NCI-H524 treated with DMSO at 0.1 percent for 48 hours (cell line): ENCODE data around the gene ADAMTS2.

Experiments
- DNase-seq: peaks from one replicate; lab custom pipeline; 2025; lab: John Stamatoyannopoulos, UW

The ADAMTS2 gene

DNA sequence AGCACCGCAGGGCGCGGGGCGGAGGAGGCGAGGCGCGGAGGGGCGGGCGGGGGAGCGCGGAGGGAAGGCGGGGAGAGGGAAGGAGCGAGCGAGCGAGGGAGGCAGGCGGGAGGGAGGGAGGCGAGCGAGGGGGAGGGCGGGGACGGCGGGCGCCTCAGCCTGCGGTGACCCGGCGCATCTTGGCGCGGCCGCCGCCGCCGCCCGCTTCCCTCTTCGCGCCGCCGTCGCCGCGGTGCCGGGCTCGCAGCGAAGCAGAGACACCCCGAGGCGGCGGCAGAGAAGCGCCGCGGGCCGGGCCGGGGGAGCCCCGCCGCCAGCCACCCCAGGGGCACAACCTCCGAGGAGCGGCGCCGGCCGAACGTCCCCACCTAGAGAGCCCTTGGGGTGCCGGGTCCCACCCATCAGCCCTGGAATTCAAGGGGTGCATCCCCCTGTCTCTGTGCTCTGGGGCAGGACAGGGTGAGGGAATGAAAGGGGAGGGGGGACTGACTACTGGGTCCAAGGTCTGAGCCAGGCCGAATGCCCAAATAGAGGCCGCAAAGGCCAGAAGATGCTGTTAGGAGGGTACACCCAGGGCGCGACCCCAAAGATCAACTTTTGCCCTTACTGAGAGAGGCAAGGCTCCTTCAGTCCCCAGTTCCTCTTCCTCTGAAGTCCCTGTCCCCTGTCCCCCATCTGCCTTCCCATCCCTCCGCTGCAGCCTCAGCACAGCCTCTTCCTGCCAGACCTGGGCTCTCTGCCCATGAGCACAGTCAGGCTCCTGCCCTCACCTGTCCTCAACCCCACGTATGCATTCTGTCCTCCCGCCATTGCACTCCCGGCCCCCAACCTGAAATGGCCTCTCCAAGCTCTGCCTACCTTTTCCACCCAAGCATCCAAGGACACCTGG lies at the start of gene ADAMTS2:
Gene ADAMTS2 (minus strand): TSS at position 29 of the 889 bp plus-strand sequence. CDS start 133 bp downstream, outside the sequence.
- no peak for DNase-seq

DNA sequence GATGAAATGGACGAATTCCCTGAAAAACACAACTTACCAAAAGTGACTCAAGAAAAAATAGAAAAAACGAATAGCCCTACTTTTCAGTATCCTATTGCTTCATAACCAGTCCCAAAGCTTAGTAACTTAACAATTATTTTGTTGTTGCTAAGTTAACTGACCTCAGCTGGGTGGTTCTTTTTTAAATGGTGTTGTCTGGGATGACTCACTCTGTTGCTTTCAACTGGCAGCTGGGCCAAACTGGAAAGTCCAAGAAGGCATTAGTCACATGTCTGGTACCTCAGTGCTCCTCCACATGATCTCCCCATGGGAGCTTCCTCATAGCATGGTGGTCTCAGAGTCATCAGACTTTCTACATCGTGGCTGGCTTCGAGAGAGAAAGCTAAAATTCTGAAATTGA lies 47.8 kb upstream of the ADAMTS2 start:
- DNase-seq = no peak

DNA sequence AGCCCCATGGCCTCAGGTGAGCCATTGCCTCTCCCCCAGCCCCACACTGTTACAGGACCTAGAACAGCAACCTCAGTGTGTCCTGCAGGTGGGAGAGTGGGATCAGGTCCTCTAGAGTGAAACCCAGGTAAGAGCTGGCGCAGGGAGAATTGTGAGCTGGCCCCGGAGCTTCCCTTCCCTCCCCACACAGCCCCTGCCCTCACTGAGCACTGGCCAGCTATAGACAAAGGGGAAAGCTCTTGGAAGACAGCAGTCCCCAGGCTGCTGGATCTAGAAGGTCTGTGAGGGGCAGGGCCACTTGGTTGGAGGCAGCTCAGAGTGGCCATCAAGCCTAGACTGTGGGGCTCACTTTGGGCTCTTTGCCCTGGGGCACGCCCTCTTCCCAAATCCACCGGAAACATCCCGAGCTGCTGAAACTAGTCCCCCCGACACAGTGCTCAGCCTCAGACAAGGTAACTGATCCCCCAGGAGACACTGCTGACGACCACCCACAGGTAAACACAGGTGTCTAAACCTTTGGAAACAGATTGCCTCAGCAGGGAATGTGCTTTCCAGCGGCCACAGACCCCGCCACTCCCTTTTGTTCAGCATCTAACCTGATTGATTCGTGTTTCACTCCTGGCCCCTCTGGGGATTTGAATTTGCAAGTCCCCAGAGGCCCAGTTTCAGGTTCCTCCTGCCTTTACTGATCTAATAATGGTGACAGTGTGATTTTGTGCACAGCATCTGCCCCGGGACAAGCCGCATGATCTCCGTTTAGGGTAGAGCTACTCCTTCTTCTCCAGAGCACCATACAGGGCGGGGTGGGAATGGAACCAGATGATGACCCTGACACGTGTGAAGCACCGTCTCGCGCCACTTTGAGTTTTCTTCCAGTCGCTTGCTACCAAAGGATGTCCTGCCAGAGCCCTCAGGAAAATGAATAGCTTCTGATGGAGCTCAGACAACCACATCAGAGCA lies 42.2 kb upstream of the ADAMTS2 start:
- DNase-seq = no peak

DNA sequence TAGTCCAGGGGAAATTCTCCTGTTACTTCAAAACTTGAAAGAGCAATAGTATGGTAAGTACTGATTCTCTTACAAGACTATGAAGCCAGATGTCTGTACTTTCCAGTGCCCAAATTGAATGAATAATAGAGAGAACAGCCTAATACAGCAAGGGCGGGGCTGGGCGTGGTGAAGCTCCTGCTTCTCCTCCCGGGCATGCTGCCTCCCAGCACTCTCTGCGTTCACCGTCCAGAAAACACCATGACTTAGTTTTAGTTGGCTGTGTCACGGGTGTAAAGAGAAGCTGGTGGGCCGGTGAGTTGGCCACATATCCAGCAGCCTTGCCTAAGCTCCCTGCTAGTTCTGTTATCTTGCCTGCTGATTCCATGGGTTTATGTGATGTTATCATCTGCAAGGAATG lies 40.7 kb upstream of the ADAMTS2 start:
- no peak for DNase-seq

DNA sequence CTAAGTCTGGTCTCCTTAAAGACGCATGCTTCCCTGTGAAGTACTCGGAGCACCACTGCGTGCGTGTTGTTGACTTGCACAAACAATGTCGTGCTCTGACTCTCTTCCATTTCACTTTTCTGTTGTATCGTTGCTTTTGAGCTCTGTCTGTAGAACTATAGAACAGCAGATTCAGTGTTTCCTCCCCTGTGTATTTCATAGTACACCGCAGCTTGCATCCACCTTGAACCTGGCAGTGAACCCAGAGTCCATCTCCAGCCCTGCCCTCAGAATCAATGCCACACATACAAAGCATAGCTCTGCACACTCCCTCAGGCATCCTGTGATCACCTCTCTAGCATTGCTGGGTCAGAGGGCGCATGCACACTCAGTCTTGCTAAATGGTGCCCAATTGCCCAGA lies 37.2 kb upstream of the ADAMTS2 start:
- DNase-seq = no peak

DNA sequence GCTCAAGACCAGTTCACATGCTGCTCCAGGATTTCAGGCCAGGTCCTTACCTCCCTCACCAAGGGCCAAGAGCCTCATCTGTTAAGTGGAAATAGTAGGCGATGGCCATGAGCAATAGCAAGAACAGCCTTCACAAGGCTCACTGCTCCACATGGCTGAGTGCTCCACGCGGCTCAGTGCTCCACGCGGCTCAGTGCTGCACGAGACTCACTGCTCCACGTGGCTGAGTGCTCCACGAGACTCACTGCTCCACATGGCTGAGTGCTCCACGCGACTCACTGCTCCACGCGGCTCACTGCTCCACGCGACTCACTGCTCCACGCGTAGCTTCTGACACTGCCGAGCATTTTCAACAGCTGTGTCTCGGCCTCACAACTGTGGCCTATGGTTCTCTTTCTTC lies 36.4 kb upstream of the ADAMTS2 start:
- DNase-seq = no peak

DNA sequence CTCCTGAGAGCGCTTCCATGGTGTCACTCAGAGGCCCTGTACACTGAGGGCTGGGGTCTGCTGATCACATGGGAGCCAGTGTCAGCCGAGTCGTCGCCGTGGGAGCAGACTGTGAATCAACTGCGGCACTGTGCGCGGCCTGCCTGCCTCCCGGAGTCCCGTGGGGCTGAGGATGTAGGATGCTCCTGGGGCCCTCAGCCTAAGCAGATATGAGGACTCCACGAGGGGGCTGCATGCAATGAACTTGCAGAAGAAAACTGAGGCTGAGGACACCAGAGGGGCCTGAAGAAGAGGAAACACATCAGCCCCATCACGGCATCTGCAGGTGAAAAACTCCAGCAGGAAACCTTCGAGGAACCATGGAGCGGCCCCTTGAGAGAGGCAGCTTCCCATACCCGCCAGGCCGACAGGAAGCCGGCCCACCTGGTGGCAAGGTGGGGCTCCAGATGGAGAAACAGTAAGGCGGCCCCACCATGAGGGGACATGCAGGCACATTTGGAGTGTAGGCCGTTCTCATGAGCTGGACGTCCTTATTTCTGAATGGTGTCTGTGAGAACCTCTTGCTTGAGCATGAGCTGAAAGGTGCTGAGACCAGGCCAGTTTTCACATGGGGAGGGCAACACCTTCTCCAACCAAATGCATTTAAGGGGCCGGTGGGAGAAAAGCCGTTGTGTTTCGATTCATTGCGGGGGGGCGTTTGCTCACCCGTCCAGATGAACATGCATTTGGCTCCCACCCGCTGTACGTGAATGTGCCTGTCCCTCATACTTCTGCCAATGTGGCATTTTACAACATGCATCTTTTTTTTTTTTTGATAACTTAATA lies 35.2 kb upstream of the ADAMTS2 start:
- DNase-seq = no peak

DNA sequence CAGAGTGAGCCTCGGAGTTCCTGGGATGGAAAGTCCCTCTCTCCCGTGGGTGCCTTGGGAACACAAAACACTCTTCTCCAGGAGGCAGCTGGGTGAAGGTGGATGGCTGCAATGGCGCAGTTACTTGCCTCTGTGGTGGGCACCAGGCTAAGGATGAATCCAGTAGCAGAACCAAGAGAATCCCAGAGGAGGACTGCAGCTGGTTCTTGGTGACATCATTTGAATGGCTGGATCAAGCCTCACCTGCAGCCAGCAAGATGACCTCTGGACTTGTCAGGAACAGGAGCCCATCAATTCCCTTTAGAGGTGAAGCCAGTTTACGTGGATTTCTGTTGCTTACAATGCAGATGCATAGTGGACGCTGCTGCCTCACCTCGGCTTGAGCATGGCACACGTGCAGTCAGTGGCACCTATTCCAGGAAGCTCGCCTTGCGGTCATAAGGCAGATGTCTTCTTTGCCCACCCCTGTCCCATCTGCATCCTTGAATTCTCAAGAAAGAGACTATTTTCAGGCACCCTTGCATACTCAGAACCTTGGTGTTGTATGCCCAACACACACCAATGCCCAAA lies 34.1 kb upstream of the ADAMTS2 start:
- DNase-seq = no peak

DNA sequence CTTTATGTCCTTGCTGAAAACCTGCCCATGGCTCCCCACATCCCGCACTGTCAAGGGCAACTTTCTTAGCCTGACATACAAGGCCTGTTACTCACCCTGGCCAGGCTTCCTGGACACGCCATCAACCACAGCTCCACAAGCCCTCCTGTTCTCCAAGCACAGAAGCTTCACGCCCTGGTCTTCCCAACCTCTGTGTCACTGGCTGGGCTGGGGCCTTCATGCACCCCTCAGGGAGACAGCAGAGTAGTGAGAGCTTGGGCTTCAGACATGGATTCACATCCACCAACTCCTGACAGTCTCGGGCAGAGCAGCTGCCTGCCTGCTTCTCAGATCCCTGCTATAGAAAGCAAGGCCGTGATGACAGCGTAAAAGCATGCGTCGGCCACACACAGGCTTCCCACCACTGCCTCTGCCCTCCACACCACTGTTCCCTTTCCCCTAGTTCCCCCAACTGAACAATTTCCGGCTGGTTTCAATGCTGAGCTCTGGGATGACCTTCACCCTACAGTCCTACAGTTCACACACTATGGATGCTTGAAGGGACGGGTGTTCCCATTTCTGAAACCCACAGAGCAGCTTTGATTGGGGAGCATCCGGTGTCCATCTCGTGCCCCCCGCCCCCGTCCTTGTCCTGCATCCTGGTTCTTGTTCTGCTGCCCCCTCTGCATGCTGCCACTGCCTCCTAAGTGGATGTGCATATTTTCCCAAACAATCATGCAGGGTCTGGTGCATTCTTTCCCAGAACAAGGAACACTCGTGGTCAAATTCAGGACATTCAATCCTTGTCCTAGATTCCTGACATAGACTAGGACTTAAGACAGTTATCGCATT lies 33.4 kb upstream of the ADAMTS2 start:
- DNase-seq = no peak

DNA sequence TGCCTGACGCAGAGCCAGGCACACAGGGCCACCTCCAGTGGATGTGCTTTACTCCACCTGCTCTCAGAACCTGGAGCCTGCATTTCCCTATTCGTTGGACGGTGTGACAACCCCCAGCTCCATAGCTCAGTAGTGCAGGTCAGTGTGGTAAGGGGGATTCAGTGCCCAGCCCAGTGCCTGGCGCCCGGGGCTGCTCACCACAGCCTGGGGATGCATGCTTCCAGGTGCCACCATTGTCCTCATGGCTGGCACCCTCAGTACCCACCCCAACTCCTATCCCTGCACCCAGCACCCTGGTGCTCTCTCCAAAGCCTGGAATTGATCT lies 32.8 kb upstream of the ADAMTS2 start:
- no peak for DNase-seq

DNA sequence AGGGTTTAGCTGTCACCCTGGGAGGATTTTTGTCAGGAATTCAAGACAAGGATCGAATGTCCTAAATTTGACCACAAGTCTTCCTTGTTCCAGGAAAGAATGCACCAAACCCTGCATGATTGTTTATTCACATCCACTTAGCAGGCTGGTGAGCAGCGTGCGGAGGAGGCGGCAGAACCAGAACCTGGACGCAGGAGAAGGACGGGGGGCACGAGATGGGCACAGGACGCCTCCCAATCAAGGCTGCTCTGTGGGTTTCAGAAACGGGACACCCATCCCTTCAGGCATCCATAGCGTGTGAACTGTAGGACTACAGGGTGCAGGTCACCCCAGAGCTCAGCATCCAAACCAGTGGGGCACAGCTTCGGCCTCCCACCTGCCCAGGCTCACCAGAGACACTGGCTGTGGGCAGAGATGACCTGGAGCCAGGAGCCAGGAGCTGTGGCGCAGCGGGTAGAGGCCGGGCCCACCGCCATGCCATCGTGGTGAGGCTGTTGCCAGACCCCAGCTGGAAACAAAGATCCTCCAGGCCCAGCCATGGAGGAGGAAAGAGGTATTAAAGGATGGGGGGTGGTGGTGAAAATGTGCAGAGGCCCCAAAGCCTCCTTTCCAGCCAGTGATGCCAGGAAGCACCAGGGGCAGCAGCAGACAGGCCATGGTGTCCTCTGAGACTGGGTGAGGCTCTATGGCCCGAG lies 32.3 kb upstream of the ADAMTS2 start:
- DNase-seq = no peak

DNA sequence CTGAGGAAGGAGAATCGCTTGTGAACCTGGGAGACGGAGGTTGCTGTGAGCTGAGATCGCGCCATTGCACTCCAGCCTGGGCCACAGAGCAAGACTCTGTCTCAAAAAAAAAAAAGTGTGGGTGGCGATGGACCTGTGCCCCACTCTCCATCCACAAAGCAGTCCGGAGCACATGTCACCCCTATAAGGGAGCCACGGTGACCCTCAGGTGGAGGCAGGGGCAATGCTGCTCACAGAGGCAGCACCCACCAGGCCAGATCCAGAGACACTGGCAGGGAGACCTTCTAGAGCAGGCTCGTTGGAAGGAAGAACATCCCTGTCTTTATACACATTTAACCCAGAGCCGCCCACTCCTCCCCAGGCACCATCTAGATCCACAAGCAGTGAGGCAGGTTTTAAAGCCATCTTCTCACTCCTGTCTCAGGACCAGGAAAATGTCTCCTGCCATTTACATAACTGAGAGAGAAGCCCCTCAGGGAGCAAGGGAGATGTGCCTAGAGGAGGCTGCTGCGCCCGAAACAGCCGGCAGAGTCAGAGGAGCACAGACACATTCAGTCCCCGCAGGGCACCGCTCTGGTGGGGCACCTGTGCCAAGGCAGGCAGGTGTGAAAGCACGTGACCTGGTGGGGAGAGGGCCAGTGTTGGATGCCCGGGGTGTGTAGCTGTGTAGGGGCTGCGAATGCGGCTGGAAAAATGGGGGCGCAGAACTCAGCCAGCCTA lies 31.6 kb upstream of the ADAMTS2 start:
- no peak for DNase-seq

DNA sequence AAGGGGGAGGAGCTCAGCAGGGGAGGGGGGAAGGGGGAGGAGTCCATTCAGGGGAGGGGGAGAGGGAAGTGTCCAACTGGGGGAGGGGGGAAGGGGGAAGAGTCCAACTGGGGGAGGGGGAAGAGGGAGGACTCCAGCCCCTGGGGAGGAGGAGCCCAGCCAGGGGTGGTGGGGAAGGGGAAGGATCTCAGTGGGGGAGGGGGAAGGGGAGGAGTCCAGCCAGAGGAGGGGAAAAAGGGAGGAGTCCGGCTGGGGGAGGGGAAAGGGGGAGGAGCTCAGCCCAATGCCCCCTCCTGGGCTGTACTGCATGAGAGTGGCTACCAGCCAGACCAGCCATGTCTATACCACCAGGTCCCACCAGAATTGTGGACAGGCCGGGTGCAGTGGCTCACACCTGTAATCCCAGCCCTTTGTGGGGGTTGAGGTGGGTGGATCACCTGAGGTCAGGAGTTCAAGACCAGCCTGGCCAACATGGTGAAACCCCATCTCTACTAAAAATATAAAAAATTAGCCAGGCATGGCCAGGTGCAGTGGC lies 30.6 kb upstream of the ADAMTS2 start:
- no peak for DNase-seq

DNA sequence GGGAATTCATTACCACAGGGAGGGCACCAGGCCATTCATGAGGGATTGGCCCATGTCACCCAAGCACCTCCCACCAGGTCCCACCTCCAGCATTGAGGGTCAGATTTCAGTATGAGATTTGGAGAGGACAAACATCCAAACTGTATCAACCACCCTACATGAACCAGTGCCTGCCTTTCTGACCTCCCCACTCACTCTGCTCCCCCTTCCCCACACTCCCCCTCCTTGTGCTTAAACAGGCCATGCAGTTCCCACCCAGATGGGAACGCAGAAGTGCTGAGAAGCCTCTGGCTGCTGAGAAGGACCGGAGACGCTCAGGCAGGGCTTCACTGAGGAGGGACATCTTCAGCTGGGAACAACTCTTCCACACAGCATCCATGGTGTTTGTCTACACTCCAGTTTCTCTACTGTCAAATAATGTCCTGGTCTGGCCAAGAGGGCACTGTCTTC lies 30.0 kb upstream of the ADAMTS2 start:
- DNase-seq = no peak

DNA sequence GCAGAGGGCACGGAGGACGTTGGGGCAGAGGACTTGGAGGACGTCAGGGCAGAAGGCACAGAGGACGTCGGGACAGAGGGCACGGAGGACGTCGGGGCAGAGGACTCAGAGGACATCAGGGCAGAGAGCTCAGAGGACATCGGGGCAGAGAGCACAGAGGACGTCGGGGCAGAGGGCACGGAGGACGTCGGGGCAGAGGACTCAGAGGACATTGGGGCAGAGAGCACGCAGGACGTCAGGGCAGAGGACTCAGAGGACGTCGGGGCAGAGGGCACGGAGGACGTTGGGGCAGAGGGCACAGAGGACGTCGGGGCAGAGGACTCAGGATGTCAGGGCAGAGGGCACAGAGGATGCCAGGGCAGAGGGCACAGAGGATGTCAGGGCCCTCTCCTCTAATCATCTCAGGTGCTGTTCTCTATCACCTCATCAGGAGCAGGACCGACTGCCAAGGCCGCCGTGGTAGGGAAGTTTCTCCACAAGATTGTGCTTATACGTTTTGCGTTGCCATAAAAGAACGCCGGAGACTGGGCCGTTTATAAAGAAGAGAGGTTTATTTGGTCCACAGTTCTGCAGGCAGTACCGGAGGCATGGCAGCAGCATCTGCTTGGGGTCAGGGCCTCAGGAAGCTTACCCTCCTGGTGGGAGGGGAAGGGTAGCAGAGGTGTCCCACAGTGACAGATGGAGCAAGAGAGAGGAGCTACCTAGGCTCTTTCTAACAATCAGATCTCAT lies 29.4 kb upstream of the ADAMTS2 start:
- no peak for DNase-seq

DNA sequence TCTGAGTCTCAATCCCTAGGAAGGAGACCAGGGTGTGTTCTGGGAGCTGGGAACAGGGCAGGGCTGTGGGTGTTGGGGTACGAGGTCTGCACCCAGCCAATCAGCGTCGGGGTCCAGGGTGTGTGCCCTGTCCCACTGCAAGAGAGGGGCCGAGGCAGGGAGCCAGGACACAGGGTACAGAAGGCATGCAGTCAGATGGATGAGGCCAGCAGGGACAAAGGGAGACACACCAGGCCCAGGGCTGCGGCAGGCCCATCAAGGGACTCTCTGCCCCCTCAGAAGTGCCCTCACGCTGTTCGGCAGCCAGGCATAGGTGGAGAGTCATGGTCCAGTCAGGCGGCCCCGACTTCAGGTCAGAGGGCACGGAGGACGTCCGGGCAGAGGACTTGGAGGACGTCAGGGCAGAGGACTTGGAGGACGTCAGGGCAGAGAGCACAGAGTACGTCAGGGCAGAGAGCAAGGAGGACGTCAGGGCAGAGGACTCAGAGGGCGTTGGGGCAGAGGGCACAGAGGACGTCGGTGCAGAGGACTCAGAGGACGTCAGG lies 28.8 kb upstream of the ADAMTS2 start:
- no peak for DNase-seq

DNA sequence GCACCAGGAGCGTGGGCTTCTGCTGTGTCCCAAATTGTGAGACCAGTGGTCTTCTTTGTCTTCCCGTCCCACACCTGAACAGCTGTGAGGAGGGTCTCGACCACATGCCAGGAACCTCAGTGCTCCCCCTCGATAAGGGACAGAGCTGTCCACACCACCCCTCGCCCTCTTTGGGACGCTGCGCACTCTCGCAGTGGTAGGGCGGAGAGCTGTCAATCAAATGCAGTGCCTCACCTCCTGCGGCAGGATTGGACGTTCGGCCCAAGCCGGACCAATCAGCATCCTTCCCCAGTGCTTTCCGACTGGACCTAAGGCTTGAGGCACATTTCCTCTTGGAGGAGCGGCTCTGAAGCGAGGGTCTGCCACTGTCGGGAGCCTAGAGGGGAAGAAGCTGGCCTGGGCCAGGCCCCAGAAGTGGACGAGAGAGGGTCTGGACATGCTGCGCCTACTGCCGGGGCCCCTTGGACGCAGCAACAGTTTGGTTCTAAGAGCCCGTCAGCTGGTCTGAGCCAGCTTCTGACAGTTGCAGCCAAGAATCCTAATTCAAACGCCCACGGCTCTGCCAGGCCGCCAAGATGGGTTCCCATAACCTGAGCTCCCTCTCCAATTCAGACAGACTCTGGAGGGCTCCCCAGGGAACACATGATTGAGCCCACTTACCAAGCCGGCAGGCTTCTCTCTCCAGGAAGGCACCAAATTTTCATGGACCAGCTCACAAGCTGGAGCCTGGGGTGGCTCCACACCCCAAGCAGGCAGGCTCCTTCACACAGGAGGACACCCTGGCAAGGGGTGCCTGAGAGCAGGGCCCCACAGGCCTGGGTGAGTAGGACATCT lies 28.1 kb upstream of the ADAMTS2 start:
- DNase-seq = no peak
